Measurements from ENCODE around the gene SYCN. TPM values are rescaled to one million over a fixed set of nuclear protein-coding genes. Genes with fewer than 3 reads are reported as not detected.
A peak's percentile ranks its signal among the peaks of the same experiment; 100 is the strongest.

SYCN gene
- total RNA-seq, 3 donors from 2014 or later: not detected

- no peaks in the 10 kb centered on the region for H3K4me1 ChIP-seq (ENCODE audit: low read depth)
- no peak for ATAC-seq
- intact Hi-C loops (cut with DNase I, micrococcal nuclease): no loop called here
- no peaks in the 10 kb centered on the region for H3K9me3 ChIP-seq
- TF ChIP-seq CTCF (IDR thresholded peaks at IDR 0.05): no peak
- no peak for DNase-seq
- H3K4me3 ChIP-seq: no peak overlapping the region
- no peaks in the 10 kb centered on the region for H3K36me3 ChIP-seq (ENCODE audit: low read depth)
Measured at GRCh38 chr19:39194832-39195542, 9.1 kb downstream of the SYCN start.

- Histone ChIP-seq H3K4me1 (ENCODE audit: low read depth) (no peaks in the 10 kb centered on the region), H3K4me3 (no peak overlapping the region), H3K36me3 (ENCODE audit: low read depth) (no peaks in the 10 kb centered on the region), H3K9me3 (no peaks in the 10 kb centered on the region)
- peak; percentile 74 for ATAC-seq
- intact Hi-C loops (cut with DNase I, micrococcal nuclease): no loop called here
- no peak for TF ChIP-seq CTCF (IDR thresholded peaks at IDR 0.05)
- DNase-seq: no peak
Measured at GRCh38 chr19:39193803-39194202, 10.3 kb downstream of the SYCN start.

- Histone ChIP-seq H3K4me3 (no peak overlapping the region), H3K36me3 (ENCODE audit: low read depth) (no peaks in the 10 kb centered on the region), H3K9me3 (no peaks in the 10 kb centered on the region), H3K4me1 (ENCODE audit: low read depth) (no peaks in the 10 kb centered on the region)
- DNase-seq (no peak), ATAC-seq (no peak)
- intact Hi-C loops (cut with DNase I, micrococcal nuclease): no loop called here
- TF ChIP-seq CTCF (IDR thresholded peaks at IDR 0.05): no peak
Measured at GRCh38 chr19:39192846-39193245, 11.2 kb downstream of the SYCN start.

- DNase-seq (no peak), ATAC-seq (no peak)
- intact Hi-C loops (cut with DNase I, micrococcal nuclease): no loop called here
- Histone ChIP-seq H3K4me1 (ENCODE audit: low read depth) (no peaks in the 10 kb centered on the region), H3K36me3 (ENCODE audit: low read depth) (no peaks in the 10 kb centered on the region), H3K4me3 (no peak overlapping the region), H3K9me3 (no peaks in the 10 kb centered on the region)
- no peak for TF ChIP-seq CTCF (IDR thresholded peaks at IDR 0.05)
Measured at GRCh38 chr19:39190768-39191167, 13.3 kb downstream of the SYCN start.

GRCh38 chr19:39188960-39189359 is 15.1 kb downstream of the SYCN start:
- Histone ChIP-seq H3K4me1 (ENCODE audit: low read depth) (no peaks in the 10 kb centered on the region), H3K4me3 (no peak overlapping the region), H3K36me3 (ENCODE audit: low read depth) (no peaks in the 10 kb centered on the region), H3K9me3 (no peaks in the 10 kb centered on the region)
- DNase-seq (no peak), ATAC-seq (no peak)
- intact Hi-C loops (cut with DNase I, micrococcal nuclease): loop anchor here in 1 of 2 donors (5.0 kb wide), 1 partner anchor 67 kb away; no protein-coding TSS in a partner anchor
- no peak for TF ChIP-seq CTCF (IDR thresholded peaks at IDR 0.05)

All from mucosa of descending colon (tissue), 3 donors.